ENCODE measurements around the gene MPEG1.

The MPEG1 gene

GRCh38 chr11:59198726-59199125 is 14.0 kb downstream of the MPEG1 start:
- H3K27ac ChIP-seq (ENCODE audit: low read length), result no peak overlapping the region
- peaks cover 64% of the 10 kb centered on the region for H3K36me3 ChIP-seq (ENCODE audit: control insufficient read depth, low read depth, low read length)
- no peak overlapping the region for H3K9ac ChIP-seq (ENCODE audit: low read length)
- no peaks in the 10 kb centered on the region for H3K27me3 ChIP-seq (ENCODE audit: control insufficient read depth, insufficient read depth, low read length)
- H3K4me1 ChIP-seq (ENCODE audit: control insufficient read depth, low read depth, low read length), result no peaks in the 10 kb centered on the region
- no peaks in the 10 kb centered on the region for H3K9me3 ChIP-seq (ENCODE audit: control insufficient read depth, low read depth, low read length)
- H3K4me3 ChIP-seq (ENCODE audit: low read length), result no peak overlapping the region

DNA sequence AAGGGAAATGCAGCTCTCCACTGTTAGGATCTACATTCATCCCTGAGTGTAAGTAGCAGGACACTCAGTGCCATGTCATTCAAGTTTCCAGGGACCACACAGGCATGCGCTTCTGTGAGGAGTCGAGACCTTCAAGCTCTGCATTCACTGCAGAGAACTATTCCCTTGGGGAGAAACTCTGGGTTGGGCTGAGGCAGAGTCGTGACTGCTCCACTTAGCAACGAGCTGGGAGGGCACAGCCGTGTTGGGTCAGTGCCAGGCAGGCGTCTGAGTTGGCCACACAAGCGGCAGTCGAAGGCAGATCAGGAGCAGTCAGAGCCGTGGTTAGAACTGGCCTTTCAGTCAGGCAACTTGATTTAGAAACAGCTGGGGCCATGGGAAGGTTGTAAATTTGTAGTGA is 14.7 kb downstream of the MPEG1 start:
- Histone ChIP-seq H3K9me3 (ENCODE audit: control insufficient read depth, low read depth, low read length) (no peaks in the 10 kb centered on the region), H3K36me3 (ENCODE audit: control insufficient read depth, low read depth, low read length) (peaks cover 66% of the 10 kb centered on the region), H3K27ac (ENCODE audit: low read length) (no peak overlapping the region), H3K4me3 (ENCODE audit: low read length) (no peak overlapping the region), H3K9ac (ENCODE audit: low read length) (no peak overlapping the region), H3K27me3 (ENCODE audit: control insufficient read depth, insufficient read depth, low read length) (no peaks in the 10 kb centered on the region), H3K4me1 (ENCODE audit: control insufficient read depth, low read depth, low read length) (no peaks in the 10 kb centered on the region)

GRCh38 chr11:59196777-59197176 is 15.9 kb downstream of the MPEG1 start:
- Histone ChIP-seq H3K27ac (ENCODE audit: low read length) (no peak overlapping the region), H3K36me3 (ENCODE audit: control insufficient read depth, low read depth, low read length) (peaks cover 70% of the 10 kb centered on the region), H3K9me3 (ENCODE audit: control insufficient read depth, low read depth, low read length) (no peaks in the 10 kb centered on the region), H3K4me1 (ENCODE audit: control insufficient read depth, low read depth, low read length) (no peaks in the 10 kb centered on the region), H3K9ac (ENCODE audit: low read length) (no peak overlapping the region), H3K4me3 (ENCODE audit: low read length) (no peak overlapping the region), H3K27me3 (ENCODE audit: control insufficient read depth, insufficient read depth, low read length) (no peaks in the 10 kb centered on the region)

DNA sequence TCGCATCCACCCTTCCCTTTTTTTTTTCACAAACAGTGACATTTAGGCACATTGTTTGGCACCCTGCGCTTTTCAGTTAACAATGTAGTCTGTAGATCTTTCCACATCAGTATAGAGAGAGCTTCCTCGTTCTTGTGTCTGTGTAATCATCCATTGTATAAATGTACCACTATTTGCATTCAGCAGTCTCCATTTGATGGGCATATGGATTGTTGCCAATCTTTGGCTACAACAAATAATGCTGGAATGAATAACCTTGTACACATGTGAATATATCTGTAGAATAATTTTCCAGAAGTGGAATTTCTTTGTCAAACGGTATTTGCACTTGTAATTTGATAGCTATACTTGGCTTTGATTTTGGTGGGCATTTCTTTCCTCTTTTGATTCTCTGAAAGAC is 17.1 kb downstream of the MPEG1 start:
- no peak overlapping the region for H3K4me3 ChIP-seq (ENCODE audit: low read length)
- H3K9ac ChIP-seq (ENCODE audit: low read length), result no peak overlapping the region
- H3K36me3 ChIP-seq (ENCODE audit: control insufficient read depth, low read depth, low read length), result peaks cover 78% of the 10 kb centered on the region
- no peaks in the 10 kb centered on the region for H3K9me3 ChIP-seq (ENCODE audit: control insufficient read depth, low read depth, low read length)
- no peaks in the 10 kb centered on the region for H3K27me3 ChIP-seq (ENCODE audit: control insufficient read depth, insufficient read depth, low read length)
- no peak overlapping the region for H3K27ac ChIP-seq (ENCODE audit: low read length)
- H3K4me1 ChIP-seq (ENCODE audit: control insufficient read depth, low read depth, low read length), result no peaks in the 10 kb centered on the region

DNA sequence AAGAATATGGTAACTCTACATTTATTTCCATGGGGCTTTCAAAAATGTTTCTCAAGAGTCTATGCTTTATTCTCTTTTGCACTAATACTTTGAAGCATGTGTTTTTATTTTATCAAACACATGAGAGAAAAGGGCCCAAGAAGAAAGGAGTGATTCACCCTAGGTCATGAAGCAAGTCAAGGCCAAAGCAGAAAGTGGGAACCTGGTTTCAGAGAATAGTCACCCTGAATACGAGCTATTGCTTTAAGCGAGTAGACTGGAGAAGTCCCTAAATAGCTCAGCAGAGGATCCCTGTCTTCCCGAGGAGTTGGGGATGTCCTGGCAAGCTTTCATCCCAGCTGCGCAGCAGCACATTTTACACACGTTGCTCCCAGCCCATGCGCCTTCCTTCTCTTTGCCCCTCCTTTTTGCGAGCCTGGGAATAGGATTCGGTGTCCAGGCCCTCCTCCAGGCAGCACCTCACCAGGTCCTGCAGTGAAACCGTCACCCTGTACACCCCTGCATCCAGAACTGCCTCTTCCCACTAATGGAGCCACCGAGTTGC is 19.1 kb downstream of the MPEG1 start:
- Histone ChIP-seq H3K27me3 (ENCODE audit: control insufficient read depth, insufficient read depth, low read length) (no peaks in the 10 kb centered on the region), H3K9me3 (ENCODE audit: control insufficient read depth, low read depth, low read length) (no peaks in the 10 kb centered on the region), H3K4me3 (ENCODE audit: low read length) (no peak overlapping the region), H3K27ac (ENCODE audit: low read length) (no peak overlapping the region), H3K9ac (ENCODE audit: low read length) (no peak overlapping the region), H3K4me1 (ENCODE audit: control insufficient read depth, low read depth, low read length) (no peaks in the 10 kb centered on the region), H3K36me3 (ENCODE audit: control insufficient read depth, low read depth, low read length) (peaks cover 78% of the 10 kb centered on the region)

DNA sequence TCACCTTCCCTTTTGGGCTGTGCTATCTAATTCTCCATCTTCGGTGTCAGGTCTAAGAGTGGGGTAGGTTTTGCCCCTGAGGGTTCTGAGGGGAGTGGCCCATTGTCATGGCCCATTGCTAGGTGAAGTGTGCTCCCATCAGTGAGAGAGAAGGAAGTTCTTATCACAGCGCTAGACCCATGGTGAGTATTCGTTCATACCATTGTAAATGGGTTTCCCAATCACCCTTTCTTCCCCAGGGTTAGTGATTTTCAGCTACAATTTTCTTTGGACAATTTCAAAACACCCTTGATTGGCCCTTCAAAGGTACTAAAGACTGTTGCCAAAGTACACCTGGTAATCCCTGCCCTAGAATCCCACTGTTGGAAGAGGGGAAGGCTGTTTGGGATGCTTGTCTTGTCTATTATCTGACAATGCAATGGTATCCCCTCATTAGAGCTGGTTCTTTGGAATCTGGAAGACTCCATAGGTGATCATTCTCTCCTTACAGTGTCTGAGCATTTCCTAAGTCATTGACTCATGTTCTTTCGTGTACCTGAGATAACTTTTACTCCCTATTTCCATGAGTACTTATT is 20.2 kb downstream of the MPEG1 start:
- Histone ChIP-seq H3K36me3 (ENCODE audit: control insufficient read depth, low read depth, low read length) (peaks cover 75% of the 10 kb centered on the region), H3K27ac (ENCODE audit: low read length) (no peak overlapping the region), H3K4me3 (ENCODE audit: low read length) (no peak overlapping the region), H3K4me1 (ENCODE audit: control insufficient read depth, low read depth, low read length) (no peaks in the 10 kb centered on the region), H3K9me3 (ENCODE audit: control insufficient read depth, low read depth, low read length) (no peaks in the 10 kb centered on the region), H3K27me3 (ENCODE audit: control insufficient read depth, insufficient read depth, low read length) (no peaks in the 10 kb centered on the region), H3K9ac (ENCODE audit: low read length) (no peak overlapping the region)

- Histone ChIP-seq H3K9ac (ENCODE audit: low read length) (no peak overlapping the region), H3K27ac (ENCODE audit: low read length) (no peak overlapping the region), H3K9me3 (ENCODE audit: control insufficient read depth, low read depth, low read length) (no peaks in the 10 kb centered on the region), H3K36me3 (ENCODE audit: control insufficient read depth, low read depth, low read length) (peaks cover 72% of the 10 kb centered on the region), H3K4me1 (ENCODE audit: control insufficient read depth, low read depth, low read length) (no peaks in the 10 kb centered on the region), H3K4me3 (ENCODE audit: low read length) (no peak overlapping the region), H3K27me3 (ENCODE audit: control insufficient read depth, insufficient read depth, low read length) (no peaks in the 10 kb centered on the region)
Observed at GRCh38 chr11:59191890-59192289, 20.8 kb downstream of the MPEG1 start.

- H3K9me3 ChIP-seq (ENCODE audit: control insufficient read depth, low read depth, low read length), result no peaks in the 10 kb centered on the region
- H3K27me3 ChIP-seq (ENCODE audit: control insufficient read depth, insufficient read depth, low read length), result no peaks in the 10 kb centered on the region
- H3K4me1 ChIP-seq (ENCODE audit: control insufficient read depth, low read depth, low read length), result no peaks in the 10 kb centered on the region
- H3K27ac ChIP-seq (ENCODE audit: low read length), result no peak overlapping the region
- peaks cover 64% of the 10 kb centered on the region for H3K36me3 ChIP-seq (ENCODE audit: control insufficient read depth, low read depth, low read length)
- no peak overlapping the region for H3K9ac ChIP-seq (ENCODE audit: low read length)
- H3K4me3 ChIP-seq (ENCODE audit: low read length), result no peak overlapping the region
Observed at GRCh38 chr11:59191095-59191494, 21.6 kb downstream of the MPEG1 start.

- Histone ChIP-seq H3K4me1 (ENCODE audit: control insufficient read depth, low read depth, low read length) (peaks cover 6% of the 10 kb centered on the region), H3K9me3 (ENCODE audit: control insufficient read depth, low read depth, low read length) (no peaks in the 10 kb centered on the region), H3K27me3 (ENCODE audit: control insufficient read depth, insufficient read depth, low read length) (no peaks in the 10 kb centered on the region), H3K27ac (ENCODE audit: low read length) (no peak overlapping the region), H3K9ac (ENCODE audit: low read length) (no peak overlapping the region), H3K4me3 (ENCODE audit: low read length) (no peak overlapping the region), H3K36me3 (ENCODE audit: control insufficient read depth, low read depth, low read length) (peaks cover 54% of the 10 kb centered on the region)
Observed at GRCh38 chr11:59189986-59190385, 22.7 kb downstream of the MPEG1 start.

GRCh38 chr11:59188954-59189353 is 23.8 kb downstream of the MPEG1 start:
- Histone ChIP-seq H3K27ac (ENCODE audit: low read length) (no peak overlapping the region), H3K27me3 (ENCODE audit: control insufficient read depth, insufficient read depth, low read length) (no peaks in the 10 kb centered on the region), H3K4me3 (ENCODE audit: low read length) (no peak overlapping the region), H3K36me3 (ENCODE audit: control insufficient read depth, low read depth, low read length) (peaks cover 47% of the 10 kb centered on the region), H3K9me3 (ENCODE audit: control insufficient read depth, low read depth, low read length) (no peaks in the 10 kb centered on the region), H3K4me1 (ENCODE audit: control insufficient read depth, low read depth, low read length) (peaks cover 10% of the 10 kb centered on the region), H3K9ac (ENCODE audit: low read length) (no peak overlapping the region)

GRCh38 chr11:59187587-59187986 is 25.1 kb downstream of the MPEG1 start:
- H3K9ac ChIP-seq (ENCODE audit: low read length), result no peak overlapping the region
- H3K4me3 ChIP-seq (ENCODE audit: low read length), result no peak overlapping the region
- H3K27ac ChIP-seq (ENCODE audit: low read length), result no peak overlapping the region
- H3K27me3 ChIP-seq (ENCODE audit: control insufficient read depth, insufficient read depth, low read length), result no peaks in the 10 kb centered on the region
- peaks cover 44% of the 10 kb centered on the region for H3K36me3 ChIP-seq (ENCODE audit: control insufficient read depth, low read depth, low read length)
- H3K4me1 ChIP-seq (ENCODE audit: control insufficient read depth, low read depth, low read length), result peaks cover 10% of the 10 kb centered on the region
- no peaks in the 10 kb centered on the region for H3K9me3 ChIP-seq (ENCODE audit: control insufficient read depth, low read depth, low read length)

DNA sequence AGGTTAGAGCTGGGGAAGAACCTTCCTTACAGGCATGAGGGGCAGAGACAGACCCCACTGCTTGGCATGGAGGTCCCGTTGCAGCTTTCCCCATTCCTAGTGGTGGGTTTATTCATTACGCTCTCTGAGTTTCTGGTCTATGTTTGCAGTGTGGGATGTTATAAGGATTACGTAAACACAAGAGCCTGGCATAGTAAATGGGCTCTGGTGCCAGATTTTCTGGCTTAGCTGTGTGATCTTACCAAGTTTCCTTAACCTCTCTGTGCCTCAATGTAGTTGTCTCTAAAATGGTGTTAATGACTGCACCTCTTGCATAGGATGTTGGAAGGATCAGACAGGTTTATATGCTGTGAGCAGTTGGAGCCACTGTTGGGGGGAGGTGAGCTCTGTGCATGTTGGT is 25.7 kb downstream of the MPEG1 start:
- peaks cover 39% of the 10 kb centered on the region for H3K36me3 ChIP-seq (ENCODE audit: control insufficient read depth, low read depth, low read length)
- peaks cover 10% of the 10 kb centered on the region for H3K4me1 ChIP-seq (ENCODE audit: control insufficient read depth, low read depth, low read length)
- H3K9ac ChIP-seq (ENCODE audit: low read length), result no peak overlapping the region
- H3K27me3 ChIP-seq (ENCODE audit: control insufficient read depth, insufficient read depth, low read length), result no peaks in the 10 kb centered on the region
- H3K4me3 ChIP-seq (ENCODE audit: low read length), result no peak overlapping the region
- H3K9me3 ChIP-seq (ENCODE audit: control insufficient read depth, low read depth, low read length), result no peaks in the 10 kb centered on the region
- no peak overlapping the region for H3K27ac ChIP-seq (ENCODE audit: low read length)
